ENCODE measurements around the gene EVA1C.
"Not testable (repeated sequence)": the region's sequence is repeated elsewhere in the genome, so short reads cannot be mapped to it uniquely, and the experiment has no call there.

The EVA1C gene

DNA sequence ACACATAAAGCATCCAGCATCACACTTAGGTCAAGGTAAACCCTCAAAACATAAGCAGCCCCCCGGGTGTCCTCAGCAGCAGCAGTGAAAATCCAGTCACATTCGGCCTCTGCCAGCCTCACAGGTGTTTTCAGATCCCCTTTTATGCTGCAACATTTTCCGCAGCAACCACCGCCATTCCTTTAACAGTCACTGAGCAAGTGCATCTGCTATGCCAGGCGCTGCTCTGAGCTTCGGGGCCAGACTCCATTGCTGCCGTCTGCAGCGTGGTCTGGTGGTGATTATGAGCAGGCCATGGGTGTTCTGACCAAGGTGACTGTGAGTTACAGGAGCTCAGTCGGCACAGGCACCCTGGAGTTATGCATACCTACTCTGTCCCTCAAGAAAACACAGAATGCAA is 24.2 kb upstream of the EVA1C start:
- H3K4me1 ChIP-seq (ENCODE audit: control insufficient read depth, insufficient read depth, low read length): peaks cover 4% of the 10 kb centered on the region
- 90 to 92% methylated on average over 9 of the region's 9 CpGs for WGBS, 2 experiments

DNA sequence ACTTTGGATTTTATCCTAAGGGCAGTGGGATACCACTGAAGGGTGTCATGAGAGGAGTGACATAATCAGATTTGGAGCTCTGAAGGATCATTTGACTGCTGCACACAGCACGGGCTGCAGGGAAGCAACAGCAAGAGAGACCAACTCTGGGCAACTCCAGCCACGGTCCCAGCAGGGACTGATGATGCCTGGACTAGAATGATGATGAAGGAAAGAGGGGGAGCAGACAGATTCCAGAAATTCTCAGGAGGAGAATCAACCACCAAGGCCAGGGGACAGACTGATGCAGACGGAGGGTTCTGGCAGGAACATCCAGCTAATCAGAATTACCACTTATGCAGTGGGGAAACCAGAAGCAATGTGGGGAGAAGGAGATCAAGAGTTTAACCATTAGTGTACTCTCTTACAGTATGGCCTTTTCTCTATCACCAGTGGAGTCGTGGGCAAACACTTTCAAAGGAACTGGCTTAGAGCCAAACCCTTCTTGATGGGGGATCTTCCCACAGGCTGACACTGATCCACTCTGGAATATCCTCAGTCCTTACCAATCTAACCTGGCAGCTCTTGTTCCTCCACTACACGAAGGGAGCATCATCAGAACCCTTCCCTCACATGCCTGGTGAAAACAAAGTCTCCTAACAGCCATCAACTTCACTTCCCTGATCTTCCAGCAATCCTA is 23.0 kb upstream of the EVA1C start:
- Histone ChIP-seq H3K4me1 (ENCODE audit: control insufficient read depth, insufficient read depth, low read length) (peaks cover 4% of the 10 kb centered on the region), H3K9me3 (ENCODE audit: control insufficient read depth, low read length) (peaks cover 3% of the 10 kb centered on the region), H3K27me3 (ENCODE audit: control insufficient read depth, insufficient read depth, low read length, poor library complexity, severe bottlenecking) (no peaks in the 10 kb centered on the region), H3K27ac (ENCODE audit: insufficient read depth, low read depth, low read length, poor library complexity, severe bottlenecking) (no peak overlapping the region), H3K36me3 (ENCODE audit: control insufficient read depth, insufficient read depth, low read length) (no peaks in the 10 kb centered on the region), H3K4me3 (ENCODE audit: insufficient read depth, low read depth, low read length) (no peak overlapping the region)
- 91 to 92% methylated on average over 5 of the region's 5 CpGs for WGBS, 2 experiments

More for the DNA sequence above, 24.2 kb upstream of the EVA1C start:
- Histone ChIP-seq H3K27me3 (ENCODE audit: control insufficient read depth, insufficient read depth, low read length, poor library complexity, severe bottlenecking) (no peaks in the 10 kb centered on the region), H3K36me3 (ENCODE audit: control insufficient read depth, insufficient read depth, low read length) (peaks cover 2% of the 10 kb centered on the region), H3K4me3 (ENCODE audit: insufficient read depth, low read depth, low read length) (no peak overlapping the region), H3K27ac (ENCODE audit: insufficient read depth, low read depth, low read length, poor library complexity, severe bottlenecking) (no peak overlapping the region), H3K9me3 (ENCODE audit: control insufficient read depth, low read length) (no peaks in the 10 kb centered on the region)

DNA sequence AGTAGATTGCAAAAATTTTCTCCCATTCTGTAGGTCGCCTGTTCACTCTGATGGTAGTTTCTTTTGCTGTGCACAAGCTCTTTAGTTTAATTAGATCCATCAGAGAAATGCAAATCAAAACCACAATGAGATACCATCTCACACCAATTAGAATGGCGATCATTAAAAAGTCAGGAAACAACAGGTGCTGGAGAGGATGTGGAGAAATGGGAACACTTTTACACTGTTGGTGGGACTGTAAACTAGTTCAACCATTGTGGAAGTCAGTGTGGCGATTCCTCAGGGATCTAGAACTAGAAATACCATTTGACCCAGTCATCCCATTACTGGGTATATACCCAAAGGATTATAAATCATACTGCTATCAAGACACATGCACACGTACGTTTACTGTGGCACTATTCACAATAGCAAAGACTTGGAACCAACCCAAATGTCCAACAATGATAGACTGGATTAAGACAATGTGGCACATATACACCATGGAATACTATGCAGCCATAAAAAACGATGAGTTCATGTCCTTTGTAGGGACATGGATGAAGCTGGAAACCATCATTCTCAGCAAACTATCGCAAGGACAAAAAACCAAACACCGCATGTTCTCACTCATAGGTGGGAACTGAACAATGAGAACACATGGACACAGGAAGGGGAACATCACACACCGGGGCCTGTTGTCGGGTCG is 21.8 kb upstream of the EVA1C start:
- not testable (repeated sequence) for H3K4me1 ChIP-seq (ENCODE audit: control insufficient read depth, insufficient read depth, low read length); H3K27ac ChIP-seq (ENCODE audit: insufficient read depth, low read depth, low read length, poor library complexity, severe bottlenecking); H3K4me3 ChIP-seq (ENCODE audit: insufficient read depth, low read depth, low read length); H3K27me3 ChIP-seq (ENCODE audit: control insufficient read depth, insufficient read depth, low read length, poor library complexity, severe bottlenecking); H3K9me3 ChIP-seq (ENCODE audit: control insufficient read depth, low read length); H3K36me3 ChIP-seq (ENCODE audit: control insufficient read depth, insufficient read depth, low read length)
- WGBS, 2 experiments: 87 to 94% methylated on average over 5 to 7 of the region's 11 CpGs

DNA sequence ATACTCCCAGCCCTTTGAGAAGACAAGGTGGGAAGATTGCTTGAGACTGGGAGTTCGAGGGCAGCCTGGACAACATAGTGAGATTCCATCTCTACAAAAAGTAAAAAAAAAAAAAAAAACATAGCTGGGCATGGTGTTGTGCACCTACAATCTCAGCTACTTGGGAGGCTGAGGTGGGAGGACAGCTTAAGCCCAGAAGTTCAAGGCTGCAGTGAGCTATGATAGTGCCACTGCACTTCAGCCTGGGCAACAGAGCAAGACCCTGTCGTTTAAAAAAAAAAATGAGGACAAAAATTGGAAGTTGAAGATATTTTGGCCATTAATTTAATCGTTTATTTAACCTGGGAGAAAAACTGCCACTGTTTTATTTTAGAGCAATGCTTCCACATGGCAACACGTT is 20.8 kb upstream of the EVA1C start:
- H3K36me3 ChIP-seq (ENCODE audit: control insufficient read depth, insufficient read depth, low read length): no peaks in the 10 kb centered on the region
- H3K27ac ChIP-seq (ENCODE audit: insufficient read depth, low read depth, low read length, poor library complexity, severe bottlenecking): no peak overlapping the region
- 76 to 84% methylated on average over 4 of the region's 4 CpGs for WGBS, 2 experiments
- peaks cover 4% of the 10 kb centered on the region for H3K4me1 ChIP-seq (ENCODE audit: control insufficient read depth, insufficient read depth, low read length)
- H3K4me3 ChIP-seq (ENCODE audit: insufficient read depth, low read depth, low read length): peak overlapping the region; percentile 93
- H3K27me3 ChIP-seq (ENCODE audit: control insufficient read depth, insufficient read depth, low read length, poor library complexity, severe bottlenecking): no peaks in the 10 kb centered on the region
- peaks cover 3% of the 10 kb centered on the region for H3K9me3 ChIP-seq (ENCODE audit: control insufficient read depth, low read length)

DNA sequence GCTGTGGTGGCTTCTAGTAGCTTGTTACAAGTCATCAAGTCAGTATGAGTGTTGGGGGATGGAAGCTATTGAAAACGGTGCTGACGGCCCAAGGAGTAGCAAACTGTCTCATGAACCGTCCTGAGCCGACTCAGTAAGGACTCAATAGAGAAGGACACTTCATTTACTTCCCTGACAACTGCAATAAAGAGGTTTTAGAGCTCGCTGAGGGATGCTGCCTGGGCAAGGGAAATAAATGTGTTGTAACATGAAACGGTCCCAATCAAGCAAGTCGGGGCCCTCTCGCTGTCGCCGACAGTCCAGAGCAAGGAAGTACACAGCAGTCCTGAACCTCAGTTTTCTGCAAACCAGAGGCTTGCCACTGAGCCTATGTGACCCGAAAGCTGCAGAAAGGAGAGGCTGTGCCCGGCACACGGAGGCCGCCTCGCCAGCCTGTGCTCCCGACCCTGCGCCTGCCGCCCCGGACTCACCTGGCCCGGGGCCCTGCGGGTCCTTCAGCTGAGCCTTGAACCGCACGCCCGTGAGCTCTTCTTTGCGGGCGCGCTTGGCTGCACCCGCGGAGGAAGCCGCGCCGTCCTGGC is 20.1 kb upstream of the EVA1C start:
- Histone ChIP-seq H3K4me1 (ENCODE audit: control insufficient read depth, insufficient read depth, low read length) (peaks cover 4% of the 10 kb centered on the region), H3K36me3 (ENCODE audit: control insufficient read depth, insufficient read depth, low read length) (no peaks in the 10 kb centered on the region), H3K4me3 (ENCODE audit: insufficient read depth, low read depth, low read length) (peak overlapping the region; percentile 93), H3K9me3 (ENCODE audit: control insufficient read depth, low read length) (peaks cover 3% of the 10 kb centered on the region), H3K27ac (ENCODE audit: insufficient read depth, low read depth, low read length, poor library complexity, severe bottlenecking) (no peak overlapping the region), H3K27me3 (ENCODE audit: control insufficient read depth, insufficient read depth, low read length, poor library complexity, severe bottlenecking) (no peaks in the 10 kb centered on the region)
- WGBS, 2 experiments: 2% methylated on average over 32 of the region's 32 CpGs

DNA sequence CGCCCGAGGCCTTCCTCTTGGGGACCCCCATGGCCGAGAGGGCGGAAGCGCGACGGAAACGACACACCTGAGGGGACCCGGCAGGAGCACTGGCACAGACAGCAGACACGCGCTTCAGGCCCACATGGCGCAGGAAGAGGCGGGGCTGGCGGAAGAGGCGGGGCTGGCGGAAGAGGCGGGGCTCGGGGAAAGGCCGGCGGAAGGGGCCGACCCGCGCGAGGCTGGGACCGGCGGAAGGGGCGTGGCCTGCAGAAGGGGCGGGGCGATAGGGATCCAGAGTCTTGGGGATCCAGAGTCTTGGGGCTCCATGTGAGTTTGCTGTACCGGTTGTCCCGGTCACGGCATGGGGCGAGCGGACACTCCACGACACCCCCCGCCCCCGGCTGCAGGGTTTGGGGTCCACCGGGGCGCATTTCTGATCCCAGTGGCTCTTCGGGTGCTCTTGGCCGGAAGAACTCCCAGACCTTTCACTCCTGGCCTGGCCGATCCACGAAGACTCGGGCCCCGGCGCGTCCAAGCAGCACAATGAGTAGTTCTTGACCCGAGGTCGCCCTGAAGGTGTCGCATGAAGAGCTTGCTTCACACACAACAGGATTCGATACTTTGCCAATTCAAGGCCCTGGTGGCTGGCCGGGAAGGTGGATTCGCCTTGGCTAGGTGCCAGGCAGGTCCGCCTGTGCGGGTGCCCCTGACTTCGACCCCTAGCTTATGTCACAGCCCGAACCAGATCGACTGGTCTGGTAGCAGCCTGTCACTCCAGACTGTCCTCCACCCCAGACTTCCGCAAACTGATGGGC is 19.4 kb upstream of the EVA1C start, which contains the start of gene URB1:
URB1 (minus strand) TSS at position 133 of the 797 bp plus-strand sequence; CDS start at position 31, 102 bp downstream.
- no peak within 1 kb of the TSS for H3K27ac ChIP-seq (ENCODE audit: insufficient read depth, low read depth, low read length, poor library complexity, severe bottlenecking)
- peaks cover 3% of the 10 kb centered on the region for H3K9me3 ChIP-seq (ENCODE audit: control insufficient read depth, low read length)
- H3K4me3 ChIP-seq (ENCODE audit: insufficient read depth, low read depth, low read length): peak within 1 kb of the TSS; percentile 93
- no peaks in the 10 kb centered on the region for H3K27me3 ChIP-seq (ENCODE audit: control insufficient read depth, insufficient read depth, low read length, poor library complexity, severe bottlenecking)
- no peaks in the 10 kb centered on the region for H3K36me3 ChIP-seq (ENCODE audit: control insufficient read depth, insufficient read depth, low read length)
- peaks cover 4% of the 10 kb centered on the region for H3K4me1 ChIP-seq (ENCODE audit: control insufficient read depth, insufficient read depth, low read length)
- WGBS, 2 experiments: 29 to 30% methylated on average over 59 of the region's 59 CpGs

DNA sequence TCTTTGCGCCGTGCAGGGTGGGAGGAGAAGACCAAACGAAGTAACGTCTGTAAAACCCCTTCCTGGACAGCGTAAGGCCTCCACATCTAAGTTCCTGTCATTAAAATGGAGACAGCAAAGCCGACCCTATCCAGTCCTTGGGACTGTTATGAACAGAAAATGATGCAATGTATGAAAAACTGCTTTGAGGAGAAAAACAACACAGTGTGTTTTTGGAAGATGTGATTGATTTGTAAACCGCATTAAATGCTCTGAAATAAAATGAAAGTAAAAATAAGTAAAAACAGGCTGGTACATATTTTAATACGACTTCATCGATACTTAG is 18.9 kb upstream of the EVA1C start:
- Histone ChIP-seq H3K27me3 (ENCODE audit: control insufficient read depth, insufficient read depth, low read length, poor library complexity, severe bottlenecking) (no peaks in the 10 kb centered on the region), H3K9me3 (ENCODE audit: control insufficient read depth, low read length) (peaks cover 3% of the 10 kb centered on the region), H3K36me3 (ENCODE audit: control insufficient read depth, insufficient read depth, low read length) (no peaks in the 10 kb centered on the region), H3K27ac (ENCODE audit: insufficient read depth, low read depth, low read length, poor library complexity, severe bottlenecking) (no peak overlapping the region), H3K4me3 (ENCODE audit: insufficient read depth, low read depth, low read length) (peak overlapping the region; percentile 93), H3K4me1 (ENCODE audit: control insufficient read depth, insufficient read depth, low read length) (peaks cover 4% of the 10 kb centered on the region)
- WGBS, 2 experiments: 86% methylated on average over 9 of the region's 9 CpGs

DNA sequence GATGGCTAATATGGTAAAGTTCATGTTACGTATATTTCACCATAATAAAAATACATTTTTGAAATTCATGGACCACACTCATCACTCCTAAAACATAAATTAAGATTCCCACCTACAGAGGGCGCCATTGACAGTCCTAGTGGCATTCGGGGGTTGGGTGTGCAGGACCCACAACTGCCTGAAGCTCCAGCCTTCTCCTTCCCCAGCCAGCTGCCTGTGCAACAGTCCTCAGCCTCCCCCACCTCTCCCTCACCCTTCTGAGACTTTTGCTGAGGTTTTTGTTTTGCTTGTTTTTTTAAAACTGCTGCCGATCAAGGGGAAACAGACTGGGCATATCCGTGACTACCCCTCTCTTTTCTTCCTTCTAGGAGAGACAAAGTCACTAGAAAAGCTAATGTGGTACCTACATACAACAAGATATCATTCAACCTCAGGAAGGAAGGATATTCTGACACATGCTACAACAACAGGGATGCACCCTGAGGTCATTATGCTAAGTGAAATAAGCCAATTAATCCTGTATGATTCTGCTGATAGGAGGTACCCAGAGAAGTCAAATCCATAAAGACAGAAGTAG is 9.2 kb upstream of the EVA1C start:
- H3K27ac ChIP-seq (ENCODE audit: insufficient read depth, low read depth, low read length, poor library complexity, severe bottlenecking): no peak overlapping the region
- no peaks in the 10 kb centered on the region for H3K4me1 ChIP-seq (ENCODE audit: control insufficient read depth, insufficient read depth, low read length)
- no peaks in the 10 kb centered on the region for H3K36me3 ChIP-seq (ENCODE audit: control insufficient read depth, insufficient read depth, low read length)
- no peaks in the 10 kb centered on the region for H3K9me3 ChIP-seq (ENCODE audit: control insufficient read depth, low read length)
- whole genome bisulfite sequencing, 2 experiments: 24 to 27% methylated on average over 5 of the region's 5 CpGs
- H3K27me3 ChIP-seq (ENCODE audit: control insufficient read depth, insufficient read depth, low read length, poor library complexity, severe bottlenecking): no peaks in the 10 kb centered on the region
- H3K4me3 ChIP-seq (ENCODE audit: insufficient read depth, low read depth, low read length): no peak overlapping the region

DNA sequence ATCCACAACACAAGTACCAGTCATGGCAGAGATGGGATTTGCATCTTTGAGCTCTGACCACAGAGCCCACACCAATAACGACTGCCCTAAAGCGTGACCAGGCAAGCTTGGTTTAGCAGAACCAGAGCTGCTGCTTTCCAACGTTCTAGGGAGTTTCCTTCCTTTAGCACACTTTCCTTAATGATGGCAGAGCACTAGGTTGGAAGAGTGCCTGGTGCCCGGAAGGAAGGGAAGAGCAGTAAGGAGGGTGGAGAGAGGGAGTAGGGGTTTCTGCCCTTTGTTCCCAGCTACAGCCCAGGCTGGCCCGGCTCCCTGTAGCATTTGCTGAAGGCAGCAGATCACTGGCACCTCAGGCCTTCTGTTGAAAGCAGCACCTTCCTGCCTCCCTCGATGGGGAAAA is 6.1 kb upstream of the EVA1C start:
- 82 to 85% methylated on average over 6 of the region's 6 CpGs for WGBS, 2 experiments
- Histone ChIP-seq H3K27ac (ENCODE audit: insufficient read depth, low read depth, low read length, poor library complexity, severe bottlenecking) (no peak overlapping the region), H3K27me3 (ENCODE audit: control insufficient read depth, insufficient read depth, low read length, poor library complexity, severe bottlenecking) (peaks cover 23% of the 10 kb centered on the region), H3K4me3 (ENCODE audit: insufficient read depth, low read depth, low read length) (no peak overlapping the region), H3K36me3 (ENCODE audit: control insufficient read depth, insufficient read depth, low read length) (no peaks in the 10 kb centered on the region), H3K4me1 (ENCODE audit: control insufficient read depth, insufficient read depth, low read length) (no peaks in the 10 kb centered on the region), H3K9me3 (ENCODE audit: control insufficient read depth, low read length) (no peaks in the 10 kb centered on the region)

Data from ectodermal cell (in vitro differentiated cells).